Spleen (tissue), 11 donors: ENCODE data around the gene BTG4. TPM values are rescaled to one million over a fixed set of nuclear protein-coding genes. Genes with fewer than 3 reads are reported as not detected.

Source experiments
- DNase-seq: peaks from one replicate; pipeline ENCODE4 v3.0.0-alpha.2; 2020
- H3K27ac ChIP-seq, 8 donors: fragments of 200-600 bp; sonication (generic) in 7 of 8; 1 replicate in 4 of 8; 2 replicates in 4 of 8; pipeline versions ENCODE4 v1.5.0 to v1.8.0; 2016 to 2021; ENCODE audit warnings: inconsistent platforms in 4 of 8, mild to moderate bottlenecking in 4 of 8, moderate library complexity in 1 of 8
- H3K27me3 ChIP-seq, 7 donors: fragments of 200-600 bp; sonication (generic) in 6 of 7; replicated peaks in 1 of 7; 1 replicate in 4 of 7; 2 replicates in 3 of 7; pipeline versions ENCODE4 v1.5.0 to v1.8.0; 2016 to 2021; ENCODE audit warnings: inconsistent platforms in 3 of 7, mild to moderate bottlenecking in 1 of 7
- H3K36me3 ChIP-seq, 6 donors: fragments of 200-600 bp; sonication (generic) in 5 of 6; 1 replicate in 4 of 6; 2 replicates in 2 of 6; pipeline versions ENCODE4 v1.5.0 to v1.8.0; 2016 to 2021; ENCODE audit warnings: inconsistent platforms in 2 of 6
- H3K4me1 ChIP-seq, 6 donors: fragments of 200-600 bp; sonication (generic) in 5 of 6; 1 replicate in 3 of 6; 2 replicates in 3 of 6; pipeline versions ENCODE4 v1.5.0 to v1.8.0; 2016 to 2021; ENCODE audit warnings: inconsistent platforms in 3 of 6
- H3K4me3 ChIP-seq, 8 donors: fragments of 200-600 bp; sonication (generic) in 7 of 8; 1 replicate in 4 of 8; 2 replicates in 4 of 8; pipeline versions ENCODE4 v1.5.0 to v1.8.0; 2016 to 2021; ENCODE audit warnings: inconsistent platforms in 4 of 8, mild to moderate bottlenecking in 4 of 8, moderate library complexity in 2 of 8
- H3K9me3 ChIP-seq, 8 donors: fragments of 200-600 bp; sonication (generic) in 7 of 8; 1 replicate in 4 of 8; 2 replicates in 4 of 8; pipeline versions ENCODE4 v1.5.0 to v1.8.0; 2016 to 2021; ENCODE audit warnings: inconsistent platforms in 4 of 8
- POLR2A ChIP-seq, 3 donors: fragments of 450-650 bp; IDR thresholded peaks; one replicate each; pipeline ENCODE4 v1.5.1; 2017; ENCODE audit warnings: antibody characterized with exemption in 3 of 3, mild to moderate bottlenecking in 1 of 3
- POLR2AphosphoS5 ChIP-seq, 3 donors: sonication (generic); formaldehyde crosslinking; IDR thresholded peaks; one replicate each; pipeline ENCODE4 v1.5.1; 2017; ENCODE audit warnings: antibody characterized with exemption in 3 of 3
- WGBS, 5 donors: extraction: QIAGEN DNeasy Blood & Tissue Kit in 3 of 5; methylation state at CpG; one replicate each; pipeline versions ENCODE4 v1.1.5 to v1.1.7; 2013 to 2018; 5-methylcytosine and 5-hydroxymethylcytosine counted together
- intact Hi-C: fragments of 100-400 bp; cut with DNase I; formaldehyde crosslinking; loops from one replicate; pipeline ENCODE4 v1.15.0; 2023; ENCODE audit warnings: low total_unique reads
- polyA plus RNA-seq, 3 donors: library from polyadenylated mRNA; stranded (reverse); fragments of 200-250 nt; gene quantifications; one replicate each; pipeline ENCODE4 v1.2.1, GENCODE V29; 2013
- total RNA-seq, 7 donors: library from RNA; depleted of rRNA in 3 of 7; stranded (reverse); fragments of >200 nt in 3 of 7; fragmentation: NEBNext Ultra II Directional in 4 of 7; extraction: Animal tissue kit (Norgen Biotek cat#: 25700) in 4 of 7; gene quantifications; one replicate each; pipeline versions ENCODE4 v1.1.0 to v1.2.1, GENCODE V29; 2016 to 2021
- TF ChIP-seq, protein P1 (sequence below), 11 experiments: fragments of 200-600 bp in 7 of 11; fragments of 450-650 bp in 4 of 11; sonication (generic) in 4 of 11; IDR thresholded peaks in 8 of 11; conservative IDR thresholded peaks in 3 of 11; 1 replicate in 7 of 11; 2 replicates in 4 of 11; pipeline versions ENCODE4 v1.4.0 to v1.8.0; 2016 to 2021; ENCODE audit warnings: antibody characterized with exemption in 11 of 11, inconsistent platforms in 4 of 11, mild to moderate bottlenecking in 1 of 11
- donor health status: healthy with polysubstance abuse.
- donor health status: DM: no; HTN: no; CAD: no; lungs with moderate emphysema.
- donor health status: DM: no; HTN: no; CAD: no.
- donor health status: Bipolar disorder and iron deficiency.
- donor health status: healthy.
- donor health status: DM: no; HTN: no; CAD: no.
- donor health status: DM: yes; HTN: yes; CAD: no.

Gene BTG4
- total and polyA plus RNA-seq, 10 donors, result not detected

DNA sequence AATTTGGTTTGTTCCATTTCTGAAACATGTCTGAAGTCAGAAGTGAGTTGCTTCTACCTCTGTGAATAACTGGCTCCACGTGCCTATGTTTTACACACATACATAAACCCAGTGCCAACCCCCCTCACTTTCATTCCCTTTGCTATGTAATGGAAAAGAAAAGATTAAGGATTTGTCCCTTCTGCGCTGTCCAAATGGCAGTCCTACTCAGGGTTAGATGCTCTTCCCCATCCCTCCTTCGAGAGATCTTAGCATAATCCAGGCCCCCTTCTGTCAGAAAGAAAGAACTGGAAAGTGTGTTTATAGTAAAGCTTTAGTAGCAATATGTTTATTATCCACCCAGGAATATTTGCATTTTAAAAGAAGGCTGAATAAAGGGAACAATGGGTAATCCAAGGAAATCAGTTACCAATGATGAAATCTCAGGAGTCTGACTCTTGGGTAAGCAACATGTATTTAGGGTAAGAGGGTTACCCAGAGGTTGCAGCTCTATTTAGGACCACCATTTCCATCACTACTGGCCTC is 25.2 kb upstream of the BTG4 start:
- no peaks in the 10 kb centered on the region for H3K9me3 ChIP-seq
- H3K4me3 ChIP-seq, result no peak overlapping the region
- intact Hi-C loops, result no loop called here
- peaks cover 0 to 56% (median 22%) of the 10 kb centered on the region in 7 donors for H3K27me3 ChIP-seq
- no peak overlapping the region for H3K27ac ChIP-seq
- H3K36me3 ChIP-seq, result no peaks in the 10 kb centered on the region
- TF ChIP-seq POLR2AphosphoS5 (IDR thresholded peaks at IDR 0.05), result no peak
- TF ChIP-seq POLR2A (IDR thresholded peaks at IDR 0.05), result no peak
- TF ChIP-seq, protein P1, sequence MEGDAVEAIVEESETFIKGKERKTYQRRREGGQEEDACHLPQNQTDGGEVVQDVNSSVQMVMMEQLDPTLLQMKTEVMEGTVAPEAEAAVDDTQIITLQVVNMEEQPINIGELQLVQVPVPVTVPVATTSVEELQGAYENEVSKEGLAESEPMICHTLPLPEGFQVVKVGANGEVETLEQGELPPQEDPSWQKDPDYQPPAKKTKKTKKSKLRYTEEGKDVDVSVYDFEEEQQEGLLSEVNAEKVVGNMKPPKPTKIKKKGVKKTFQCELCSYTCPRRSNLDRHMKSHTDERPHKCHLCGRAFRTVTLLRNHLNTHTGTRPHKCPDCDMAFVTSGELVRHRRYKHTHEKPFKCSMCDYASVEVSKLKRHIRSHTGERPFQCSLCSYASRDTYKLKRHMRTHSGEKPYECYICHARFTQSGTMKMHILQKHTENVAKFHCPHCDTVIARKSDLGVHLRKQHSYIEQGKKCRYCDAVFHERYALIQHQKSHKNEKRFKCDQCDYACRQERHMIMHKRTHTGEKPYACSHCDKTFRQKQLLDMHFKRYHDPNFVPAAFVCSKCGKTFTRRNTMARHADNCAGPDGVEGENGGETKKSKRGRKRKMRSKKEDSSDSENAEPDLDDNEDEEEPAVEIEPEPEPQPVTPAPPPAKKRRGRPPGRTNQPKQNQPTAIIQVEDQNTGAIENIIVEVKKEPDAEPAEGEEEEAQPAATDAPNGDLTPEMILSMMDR (IDR thresholded peaks at IDR 0.05 in 8 of 11, conservative IDR thresholded peaks at IDR 0.05 in 3 of 11), result no peak
- no peak for DNase-seq
- peaks cover 0 to 33% (median 28%) of the 10 kb centered on the region in 6 donors for H3K4me1 ChIP-seq
- WGBS, 5 donors, result 79 to 92% (median 85%) methylated on average over 3 of the region's 3 CpGs

- no peak for DNase-seq
- H3K4me3 ChIP-seq, result no peak overlapping the region
- H3K9me3 ChIP-seq, result no peaks in the 10 kb centered on the region
- intact Hi-C loops, result no loop called here
- H3K27ac ChIP-seq, result no peak overlapping the region
- no peak for TF ChIP-seq POLR2A (IDR thresholded peaks at IDR 0.05)
- no peak for TF ChIP-seq POLR2AphosphoS5 (IDR thresholded peaks at IDR 0.05)
- TF ChIP-seq, protein P1 (IDR thresholded peaks at IDR 0.05 in 8 of 11, conservative IDR thresholded peaks at IDR 0.05 in 3 of 11), result no peak
- H3K27me3 ChIP-seq, result peaks cover 0 to 35% (median 4%) of the 10 kb centered on the region in 7 donors
- H3K36me3 ChIP-seq, result no peaks in the 10 kb centered on the region
- peaks cover 0 to 12% (median 9%) of the 10 kb centered on the region in 6 donors for H3K4me1 ChIP-seq
- 85 to 92% (median 91%) methylated on average over 6 of the region's 6 CpGs for WGBS, 5 donors
Observed at GRCh38 chr11:111535281-111535680, 23.1 kb upstream of the BTG4 start.

GRCh38 chr11:111532365-111532709 is 20.2 kb upstream of the BTG4 start:
- DNase-seq, result no peak
- intact Hi-C loops, result no loop called here
- Histone ChIP-seq H3K27me3 (peaks cover 0 to 18% (median 0%) of the 10 kb centered on the region in 7 donors), H3K4me3 (no peak overlapping the region), H3K9me3 (no peaks in the 10 kb centered on the region), H3K27ac (no peak overlapping the region), H3K4me1 (no peaks in the 10 kb centered on the region), H3K36me3 (no peaks in the 10 kb centered on the region)
- TF ChIP-seq POLR2A (IDR thresholded peaks at IDR 0.05), result no peak
- TF ChIP-seq, protein P1 (IDR thresholded peaks at IDR 0.05 in 8 of 11, conservative IDR thresholded peaks at IDR 0.05 in 3 of 11), result no peak
- no peak for TF ChIP-seq POLR2AphosphoS5 (IDR thresholded peaks at IDR 0.05)
- WGBS, 5 donors, result 77 to 88% (median 82%) methylated on average over 5 of the region's 5 CpGs

DNA sequence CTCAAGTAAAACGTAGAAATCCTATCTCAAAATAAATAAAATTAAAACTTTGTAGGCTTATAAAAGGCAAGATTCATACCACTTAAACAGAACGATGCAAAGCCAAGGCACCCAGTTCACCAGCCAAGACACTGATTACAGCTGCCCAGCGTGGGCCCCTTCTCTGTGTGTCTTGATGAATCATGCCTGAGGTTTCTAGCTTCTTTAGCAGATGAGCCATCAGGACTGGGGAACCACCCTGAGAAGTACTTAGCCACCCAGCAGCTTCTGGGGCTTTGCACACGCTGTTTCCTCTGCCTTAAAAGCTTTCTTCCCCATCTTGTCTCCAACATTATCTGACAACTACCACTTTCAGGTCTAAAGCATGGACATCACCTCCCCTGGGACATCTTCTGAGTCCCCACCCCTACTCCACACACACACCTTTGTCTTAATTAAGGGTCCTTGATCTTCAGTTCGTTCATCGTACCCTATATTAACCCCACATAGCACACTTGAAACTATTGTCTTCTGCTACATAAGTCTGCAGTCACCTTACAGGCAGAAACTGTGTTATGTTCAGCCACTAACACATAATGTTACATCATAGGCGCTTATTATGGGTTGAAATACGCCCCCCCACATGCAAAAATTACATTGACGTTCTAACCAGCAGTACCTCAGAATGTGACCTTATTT is 19.6 kb upstream of the BTG4 start:
- TF ChIP-seq, protein P1 (IDR thresholded peaks at IDR 0.05 in 8 of 11, conservative IDR thresholded peaks at IDR 0.05 in 3 of 11), result no peak
- TF ChIP-seq POLR2AphosphoS5 (IDR thresholded peaks at IDR 0.05) (no peak), POLR2A (IDR thresholded peaks at IDR 0.05) (no peak)
- Histone ChIP-seq H3K27me3 (peaks cover 0 to 18% (median 0%) of the 10 kb centered on the region in 7 donors), H3K4me3 (no peak overlapping the region), H3K4me1 (no peaks in the 10 kb centered on the region), H3K27ac (no peak overlapping the region), H3K9me3 (no peaks in the 10 kb centered on the region), H3K36me3 (no peaks in the 10 kb centered on the region)
- WGBS, 5 donors, result 62 to 75% (median 67%) methylated on average over 9 of the region's 9 CpGs
- intact Hi-C loops, result no loop called here
- no peak for DNase-seq
